ENCODE measurements around the gene COX8C. TPM values are rescaled to one million over a fixed set of nuclear protein-coding genes. Genes with fewer than 3 reads are reported as not detected.

Gene COX8C
- total and polyA plus RNA-seq, 10 of the 15 experiments (the other 5 are each of a cell fraction or from before 2014, with no cell fraction given): 0.15 to 0.20 TPM; not detected in 8

- H3K9me3 ChIP-seq (replicated peaks; ENCODE audit: control insufficient read depth, insufficient read depth, low read length): peaks cover 10% of the 10 kb centered on the region; the same call in 2 of the 3 replicates
- ChIA-PET CTCF (interaction anchor here (0.8 to 1.6 kb wide), 6 partner anchors 11 to 197 kb away, joined by 3 to 4 read pairs (median 3); no protein-coding TSS in a partner anchor), SMC1A (ENCODE audit: uncharacterized antibody, unreplicated experiment) (interaction anchor here (1.0 to 1.7 kb wide), 5 partner anchors 14 to 130 kb away, joined by 3 read pairs; no protein-coding TSS in a partner anchor), RAD21 (ENCODE audit: unreplicated experiment) (interaction anchor here (1.1 kb wide), 1 partner anchor 224 kb away, joined by 5 read pairs; no protein-coding TSS in a partner anchor), POLR2A (interaction anchor here (0.7 kb wide), 1 partner anchor 26 kb away, joined by 3 read pairs; no protein-coding TSS in a partner anchor)
- no peak overlapping the region for H3K4me2 ChIP-seq (ENCODE audit: control insufficient read depth, insufficient read depth)
- FAIRE-seq (no peak), ATAC-seq (no peak), DNase-seq (ENCODE audit: low read depth, low spot score) (no peak)
- TF ChIP-seq MEF2A (IDR thresholded peaks at IDR 0.05; ENCODE audit: insufficient read depth, low read depth, low read length): no peak
- TF ChIP-seq ASH2L (IDR thresholded peaks at IDR 0.05; ENCODE audit: borderline replicate concordance, low read depth): no peak
- TF ChIP-seq IRF5 (IDR thresholded peaks at IDR 0.05; ENCODE audit: borderline replicate concordance): no peak
- no peak for TF ChIP-seq MLLT1 (IDR thresholded peaks at IDR 0.05)
- no peak for TF ChIP-seq ZNF217 (IDR thresholded peaks at IDR 0.05)
- TF ChIP-seq, protein P1, sequence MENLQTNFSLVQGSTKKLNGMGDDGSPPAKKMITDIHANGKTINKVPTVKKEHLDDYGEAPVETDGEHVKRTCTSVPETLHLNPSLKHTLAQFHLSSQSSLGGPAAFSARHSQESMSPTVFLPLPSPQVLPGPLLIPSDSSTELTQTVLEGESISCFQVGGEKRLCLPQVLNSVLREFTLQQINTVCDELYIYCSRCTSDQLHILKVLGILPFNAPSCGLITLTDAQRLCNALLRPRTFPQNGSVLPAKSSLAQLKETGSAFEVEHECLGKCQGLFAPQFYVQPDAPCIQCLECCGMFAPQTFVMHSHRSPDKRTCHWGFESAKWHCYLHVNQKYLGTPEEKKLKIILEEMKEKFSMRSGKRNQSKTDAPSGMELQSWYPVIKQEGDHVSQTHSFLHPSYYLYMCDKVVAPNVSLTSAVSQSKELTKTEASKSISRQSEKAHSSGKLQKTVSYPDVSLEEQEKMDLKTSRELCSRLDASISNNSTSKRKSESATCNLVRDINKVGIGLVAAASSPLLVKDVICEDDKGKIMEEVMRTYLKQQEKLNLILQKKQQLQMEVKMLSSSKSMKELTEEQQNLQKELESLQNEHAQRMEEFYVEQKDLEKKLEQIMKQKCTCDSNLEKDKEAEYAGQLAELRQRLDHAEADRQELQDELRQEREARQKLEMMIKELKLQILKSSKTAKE (IDR thresholded peaks at IDR 0.05; ENCODE audit: low read depth, poor library complexity, severe bottlenecking): no peak
- no peak for TF ChIP-seq TCF3 (IDR thresholded peaks at IDR 0.05; ENCODE audit: borderline replicate concordance, insufficient read depth, low read depth, low read length)
- no peak for TF ChIP-seq HSF1 (IDR thresholded peaks at IDR 0.05; ENCODE audit: low read depth, low read length)
- no peak for TF ChIP-seq MAX (IDR thresholded peaks at IDR 0.05; ENCODE audit: low read depth, low read length)
- no peak for TF ChIP-seq FOXM1 (IDR thresholded peaks at IDR 0.05; ENCODE audit: low read depth, low read length)
- no peak for TF ChIP-seq ZNF274 (IDR thresholded peaks at IDR 0.05; ENCODE audit: insufficient read depth, insufficient read length)
- WGBS (ENCODE audit: insufficient coverage, insufficient replicate concordance, low lambda C conversion rate, missing lambda C conversion rate): over 99% methylated on average over 7 of the region's 7 CpGs
- H4K20me1 ChIP-seq (ENCODE audit: control insufficient read depth, insufficient read depth): no peaks in the 10 kb centered on the region
- H3K27ac ChIP-seq (ENCODE audit: control insufficient read depth, insufficient read depth): no peak overlapping the region
- in situ Hi-C loops (cut with MboI): no loop called here
- intact Hi-C loops (cut with micrococcal nuclease; ENCODE audit: unreplicated experiment): no loop called here
- BruUV-seq (replicated peaks): no TSS peak
- no peak overlapping the region for H3K4me3 ChIP-seq
- H3K4me1 ChIP-seq (ENCODE audit: control insufficient read depth, insufficient read depth, low read length): no peaks in the 10 kb centered on the region
- no peak overlapping the region for H3K9ac ChIP-seq (ENCODE audit: control insufficient read depth, insufficient read depth, low read length)
- H3K36me3 ChIP-seq (ENCODE audit: control insufficient read depth in 2 of 2, insufficient read depth in 2 of 2, low read length in 1 of 2): no peaks in the 10 kb centered on the region
- no peaks in the 10 kb centered on the region for H3K27me3 ChIP-seq (replicated peaks in 1 of 2; ENCODE audit: control insufficient read depth in 2 of 2, insufficient read depth in 2 of 2, low read length in 1 of 2)
- no peak overlapping the region for H2AFZ ChIP-seq (ENCODE audit: control insufficient read depth, low read depth, low read length)
- peaks cover 9% of the 10 kb centered on the region for H3K79me2 ChIP-seq (ENCODE audit: control insufficient read depth, insufficient read depth, low read length)
Observed at GRCh38 chr14:93337884-93338283, 9.1 kb upstream of the COX8C start.

All from GM12878 (cell line).